ENCODE measurements around the gene XRCC4. TPM values are rescaled to one million over a fixed set of nuclear protein-coding genes. Genes with fewer than 3 reads are reported as not detected.

XRCC4 gene
- total RNA-seq, 1 experiment from 2014 or later, result 17.3 TPM

- no peak for DNase-seq
- no peaks in the 10 kb centered on the region for H3K9me3 ChIP-seq
- H3K4me3 ChIP-seq, result no peak overlapping the region
- H3K27me3 ChIP-seq, result no peaks in the 10 kb centered on the region
- no peaks in the 10 kb centered on the region for H3K36me3 ChIP-seq
These were observed 319.3 kb downstream of the XRCC4 start for GRCh38 chr5:83396662-83397061.

GRCh38 chr5:83397658-83398057 is 320.3 kb downstream of the XRCC4 start:
- no peak for DNase-seq
- Histone ChIP-seq H3K36me3 (no peaks in the 10 kb centered on the region), H3K4me3 (no peak overlapping the region), H3K9me3 (no peaks in the 10 kb centered on the region), H3K27me3 (no peaks in the 10 kb centered on the region)

- Histone ChIP-seq H3K36me3 (no peaks in the 10 kb centered on the region), H3K27me3 (no peaks in the 10 kb centered on the region), H3K9me3 (no peaks in the 10 kb centered on the region), H3K4me3 (no peak overlapping the region)
- DNase-seq, result no peak
These were observed 322.9 kb downstream of the XRCC4 start for GRCh38 chr5:83400241-83400640.

- Histone ChIP-seq H3K4me3 (no peak overlapping the region), H3K27me3 (no peaks in the 10 kb centered on the region), H3K36me3 (no peaks in the 10 kb centered on the region), H3K9me3 (no peaks in the 10 kb centered on the region)
- DNase-seq, result no peak
These were observed 323.4 kb downstream of the XRCC4 start for GRCh38 chr5:83400701-83401100.

- no peak for DNase-seq
- H3K4me3 ChIP-seq, result no peak overlapping the region
- H3K9me3 ChIP-seq, result no peaks in the 10 kb centered on the region
- H3K27me3 ChIP-seq, result no peaks in the 10 kb centered on the region
- H3K36me3 ChIP-seq, result no peaks in the 10 kb centered on the region
These were observed 323.9 kb downstream of the XRCC4 start for GRCh38 chr5:83401122-83401731.

GRCh38 chr5:83401775-83402174 is 324.4 kb downstream of the XRCC4 start:
- Histone ChIP-seq H3K36me3 (no peaks in the 10 kb centered on the region), H3K4me3 (no peak overlapping the region), H3K27me3 (no peaks in the 10 kb centered on the region), H3K9me3 (no peaks in the 10 kb centered on the region)
- DNase-seq, result no peak

Other genes starting within 250 kb of the XRCC4 start
- 137 and 147 TPM in 2 replicates for gene TMEM167A, start 153 bp upstream of the XRCC4 start, total RNA-seq (2014; rRNA removed; shearing (Covaris generic); ENCODE audit: low replicate concordance)